Gastrocnemius medialis (tissue), 4 donors: ENCODE data around the gene CMBL.

Source experiments
- CTCF ChIP-seq, 5 experiments: fragments of 450-650 bp in 3 of 5; fragments of 200-600 bp in 2 of 5; sonication (generic) in 2 of 5; IDR thresholded peaks in 4 of 5; conservative IDR thresholded peaks in 1 of 5; 1 replicate in 4 of 5; 2 replicates in 1 of 5; pipeline ENCODE4 v1.5.1; 2016 to 2019; ENCODE audit warnings: antibody characterized with exemption in 5 of 5, mild to moderate bottlenecking in 3 of 5, moderate library complexity in 3 of 5
- POLR2A ChIP-seq, 2 donors: fragments of 450-650 bp; IDR thresholded peaks; one replicate each; pipeline ENCODE4 v1.6.1; 2017; ENCODE audit warnings: antibody characterized with exemption in 2 of 2, mild to moderate bottlenecking in 2 of 2, moderate library complexity in 2 of 2

- TF ChIP-seq POLR2A (IDR thresholded peaks at IDR 0.05) (no peak), CTCF (IDR thresholded peaks at IDR 0.05 in 4 of 5, conservative IDR thresholded peaks at IDR 0.05 in 1 of 5) (no peak)
These were observed 46.6 kb downstream of the CMBL start for GRCh38 chr5:10261065-10261464.
